CD4-positive, alpha-beta T cell treated with Interleukin-21 for 1 hour (primary cell): ENCODE measurements around the gene ZNF273.
"Not testable (repeated sequence)": the region's sequence is repeated elsewhere in the genome, so short reads cannot be mapped to it uniquely, and the experiment has no call there.

ENCODE experiments used
- DNase-seq: peaks from one replicate; pipeline ENCODE4 v3.0.0-alpha.2; 2020

ZNF273 gene

GRCh38 chr7:64890761-64891362 lies 12.2 kb upstream of the ZNF273 start:
- DNase-seq: no peak

GRCh38 chr7:64891363-64892081 lies 11.6 kb upstream of the ZNF273 start:
- DNase-seq: not testable (repeated sequence)

- DNase-seq: no peak
These were observed 11.0 kb upstream of the ZNF273 start for GRCh38 chr7:64892116-64892515.

GRCh38 chr7:64892666-64893309 lies 10.3 kb upstream of the ZNF273 start:
- no peak for DNase-seq

- DNase-seq: no peak
These were observed 9.7 kb upstream of the ZNF273 start for GRCh38 chr7:64893401-64893800.

GRCh38 chr7:64902461-64902805 lies 640 bp upstream of the ZNF273 start:
- DNase-seq: not testable (repeated sequence)

- DNase-seq: no peak
These were observed 935 bp downstream of the ZNF273 start for GRCh38 chr7:64904008-64904407.

- no peak for DNase-seq
These were observed 2.1 kb downstream of the ZNF273 start for GRCh38 chr7:64905133-64905532.

- no peak for DNase-seq
These were observed 2.5 kb downstream of the ZNF273 start for GRCh38 chr7:64905547-64905946.

- no peak for DNase-seq
These were observed 4.7 kb downstream of the ZNF273 start for GRCh38 chr7:64907641-64908326.

GRCh38 chr7:64908358-64908757 lies 5.3 kb downstream of the ZNF273 start:
- no peak for DNase-seq

- DNase-seq: no peak
These were observed 11.5 kb downstream of the ZNF273 start for GRCh38 chr7:64914557-64914956.

- DNase-seq: not testable (repeated sequence)
These were observed 12.2 kb downstream of the ZNF273 start for GRCh38 chr7:64915301-64915700.

- DNase-seq: not testable (repeated sequence)
These were observed 25.4 kb downstream of the ZNF273 start for GRCh38 chr7:64928252-64929187.

GRCh38 chr7:64934478-64934877 lies 31.4 kb downstream of the ZNF273 start:
- DNase-seq: no peak

GRCh38 chr7:64938540-64938939 lies 35.5 kb downstream of the ZNF273 start:
- DNase-seq: no peak

GRCh38 chr7:64940021-64940420 lies 36.9 kb downstream of the ZNF273 start:
- not testable (repeated sequence) for DNase-seq

- not testable (repeated sequence) for DNase-seq
These were observed 41.8 kb downstream of the ZNF273 start for GRCh38 chr7:64944667-64945502.

GRCh38 chr7:64945503-64946175 lies 42.6 kb downstream of the ZNF273 start:
- DNase-seq: no peak

GRCh38 chr7:64946772-64947171 lies 43.7 kb downstream of the ZNF273 start:
- DNase-seq: no peak
